ENCODE results near the gene SLC25A47.
"Not testable (repeated sequence)": the region's sequence is repeated elsewhere in the genome, so short reads cannot be mapped to it uniquely, and the experiment has no call there.

SLC25A47 gene

DNA sequence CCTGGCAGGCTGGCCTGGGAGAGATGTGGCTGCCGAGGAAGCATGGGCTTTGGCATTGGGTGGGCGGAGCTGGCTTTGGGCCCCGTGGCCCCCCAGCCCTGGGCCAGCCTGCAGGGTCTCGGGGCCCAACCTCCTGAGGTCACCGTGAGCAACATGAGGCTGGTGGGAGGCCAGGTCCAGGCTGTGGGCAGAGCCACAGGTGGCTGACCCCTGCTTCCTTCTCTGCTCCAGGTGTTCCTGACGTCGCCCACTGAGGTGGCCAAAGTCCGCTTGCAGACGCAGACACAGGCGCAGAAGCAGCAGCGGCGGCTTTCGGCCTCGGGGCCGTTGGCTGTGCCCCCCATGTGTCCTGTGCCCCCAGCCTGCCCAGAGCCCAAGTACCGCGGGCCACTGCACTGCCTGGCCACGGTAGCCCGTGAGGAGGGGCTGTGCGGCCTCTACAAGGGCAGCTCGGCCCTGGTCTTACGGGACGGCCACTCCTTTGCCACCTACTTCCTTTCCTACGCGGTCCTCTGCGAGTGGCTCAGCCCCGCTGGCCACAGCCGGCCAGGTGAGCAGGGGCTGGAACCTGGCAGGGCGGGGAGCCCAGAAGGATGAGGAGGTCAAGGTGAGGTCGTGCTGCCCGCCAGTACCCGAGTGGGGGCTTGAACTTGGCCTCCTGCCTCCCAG is 5.5 kb downstream of the SLC25A47 start:
- no peak for DNase-seq

DNA sequence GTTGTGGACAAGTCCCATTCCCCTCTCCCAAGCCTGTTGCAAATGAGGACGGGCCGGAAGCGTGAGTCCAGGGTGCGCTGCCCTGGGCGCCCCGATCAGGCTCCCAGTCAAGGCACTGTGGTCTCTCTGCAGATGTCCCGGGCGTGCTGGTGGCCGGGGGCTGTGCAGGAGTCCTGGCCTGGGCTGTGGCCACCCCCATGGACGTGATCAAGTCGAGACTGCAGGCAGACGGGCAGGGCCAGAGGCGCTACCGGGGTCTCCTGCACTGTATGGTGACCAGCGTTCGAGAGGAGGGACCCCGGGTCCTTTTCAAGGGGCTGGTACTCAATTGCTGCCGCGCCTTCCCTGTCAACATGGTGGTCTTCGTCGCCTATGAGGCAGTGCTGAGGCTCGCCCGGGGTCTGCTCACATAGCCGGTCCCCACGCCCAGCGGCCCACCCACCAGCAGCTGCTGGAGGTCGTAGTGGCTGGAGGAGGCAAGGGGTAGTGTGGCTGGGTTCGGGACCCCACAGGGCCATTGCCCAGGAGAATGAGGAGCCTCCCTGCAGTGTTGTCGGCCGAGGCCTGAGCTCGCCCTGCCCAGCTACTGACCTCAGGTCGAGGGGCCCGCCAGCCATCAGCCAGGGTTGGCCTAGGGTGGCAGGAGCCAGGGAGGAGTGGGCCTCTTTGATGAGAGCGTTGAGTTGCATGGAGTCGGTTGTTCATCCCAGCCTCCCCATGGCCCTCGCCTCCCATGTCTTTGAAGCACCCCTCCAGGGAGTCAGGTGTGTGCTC is 6.3 kb downstream of the SLC25A47 start:
- no peak for DNase-seq

DNA sequence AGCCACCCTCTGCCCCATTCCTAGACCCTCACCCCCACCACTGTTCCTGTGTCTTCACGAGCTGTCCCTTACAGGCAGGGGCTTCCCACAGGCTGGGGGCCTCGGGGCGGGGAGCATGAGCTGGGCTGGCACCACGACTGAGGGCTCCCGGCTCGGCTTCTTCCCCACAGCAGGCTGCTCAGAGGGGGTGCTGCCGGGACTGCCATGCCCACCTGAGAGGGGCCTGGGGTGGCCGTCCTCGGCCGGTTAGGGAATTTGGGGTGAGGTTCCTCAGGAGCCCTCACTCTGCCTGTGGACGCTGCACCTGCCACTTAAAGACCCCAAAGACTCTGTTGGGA is 6.8 kb downstream of the SLC25A47 start:
- DNase-seq: no peak

DNA sequence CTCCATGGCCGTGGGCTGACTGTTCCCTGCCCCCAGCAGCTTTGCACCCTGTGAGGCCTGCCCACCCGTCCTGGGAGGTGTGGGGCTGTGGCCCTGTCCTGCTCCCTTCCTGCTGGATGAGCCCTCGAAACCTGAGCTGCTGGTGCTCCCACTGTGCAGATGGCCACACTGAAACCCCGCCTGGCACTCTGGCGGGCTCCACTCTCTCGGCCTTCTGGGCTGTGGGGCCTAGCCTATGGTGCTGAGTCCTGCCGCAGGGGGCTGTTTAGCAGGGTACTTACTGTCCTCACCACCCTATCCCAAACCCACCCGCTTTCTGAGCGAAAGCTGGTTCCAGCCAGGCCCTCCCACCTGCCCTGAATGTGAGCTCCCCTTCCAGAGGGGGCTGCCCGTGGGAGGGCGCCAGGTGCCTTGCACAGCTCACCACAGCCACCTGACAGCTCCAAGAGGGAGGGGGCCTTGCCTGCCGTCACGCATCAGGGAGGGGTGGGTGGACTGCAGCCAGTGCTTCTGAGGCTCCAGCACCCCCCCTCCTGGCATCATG is 7.3 kb downstream of the SLC25A47 start:
- DNase-seq: no peak

DNA sequence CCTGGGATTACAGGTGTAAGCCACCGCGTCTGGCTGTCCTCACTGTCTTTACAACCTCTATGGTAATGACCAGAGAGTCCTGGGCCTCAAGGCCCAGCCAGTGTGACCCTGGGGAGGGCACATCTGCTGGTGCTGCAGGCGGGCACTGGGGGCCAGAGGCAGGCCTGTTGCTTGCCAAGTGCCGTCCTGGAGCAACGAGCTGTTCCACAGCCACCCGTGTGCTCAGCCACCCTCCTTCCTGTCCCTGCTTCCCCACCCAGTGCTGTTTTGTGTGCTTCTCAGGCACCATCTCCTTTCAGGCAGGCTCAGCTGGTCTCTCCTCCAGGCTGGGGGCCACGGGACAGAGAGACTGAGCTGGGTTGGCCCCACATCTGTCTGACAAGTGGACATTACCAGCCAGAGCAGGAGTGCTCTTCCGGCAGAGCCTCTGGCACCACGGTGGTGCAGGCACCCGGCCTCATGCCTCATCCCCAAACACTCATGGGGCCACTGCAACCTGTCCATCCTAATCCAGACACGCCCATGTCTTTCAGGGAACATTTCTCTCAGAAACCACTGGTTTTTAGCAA is 9.0 kb downstream of the SLC25A47 start:
- no peak for DNase-seq

DNA sequence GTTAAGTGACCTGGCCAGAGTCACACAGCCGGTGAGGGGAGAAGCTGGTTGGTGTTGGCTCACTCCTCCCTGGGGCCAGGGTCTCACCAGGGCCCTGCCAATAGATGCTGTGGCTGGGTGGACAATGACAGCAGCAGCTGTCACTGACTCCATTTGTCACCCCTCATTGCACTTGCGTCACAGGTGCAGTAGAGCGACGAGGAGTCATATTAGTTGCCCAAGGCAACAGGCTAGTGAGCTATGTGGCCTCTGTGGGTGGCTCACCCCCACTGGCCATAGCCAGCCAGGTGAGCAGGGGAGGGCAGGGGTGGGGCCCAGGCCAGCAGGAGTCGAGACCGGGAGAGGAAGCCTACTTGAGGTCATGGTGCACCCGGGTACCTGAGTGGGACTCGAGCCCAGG is 9.7 kb downstream of the SLC25A47 start:
- no peak for DNase-seq

DNA sequence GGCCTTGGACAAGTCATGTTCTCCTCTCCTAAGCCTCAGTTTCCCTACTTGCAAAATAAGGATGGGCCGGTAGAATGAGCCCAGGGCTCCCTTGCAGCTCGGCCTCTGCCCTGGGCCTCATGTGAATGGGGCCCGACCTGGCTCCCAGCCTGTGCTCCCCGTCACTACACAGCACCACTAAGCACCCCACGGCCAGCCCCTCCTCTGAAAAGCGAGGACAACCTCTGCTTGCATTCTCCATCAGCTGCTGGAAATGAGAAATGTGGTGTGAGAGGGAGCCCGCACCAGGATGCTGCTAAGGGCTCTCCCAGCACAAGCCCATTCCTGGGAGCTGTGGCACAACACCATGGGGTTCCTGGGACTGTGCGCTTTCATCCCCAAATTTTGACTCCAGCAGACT is 10.2 kb downstream of the SLC25A47 start:
- no peak for DNase-seq

DNA sequence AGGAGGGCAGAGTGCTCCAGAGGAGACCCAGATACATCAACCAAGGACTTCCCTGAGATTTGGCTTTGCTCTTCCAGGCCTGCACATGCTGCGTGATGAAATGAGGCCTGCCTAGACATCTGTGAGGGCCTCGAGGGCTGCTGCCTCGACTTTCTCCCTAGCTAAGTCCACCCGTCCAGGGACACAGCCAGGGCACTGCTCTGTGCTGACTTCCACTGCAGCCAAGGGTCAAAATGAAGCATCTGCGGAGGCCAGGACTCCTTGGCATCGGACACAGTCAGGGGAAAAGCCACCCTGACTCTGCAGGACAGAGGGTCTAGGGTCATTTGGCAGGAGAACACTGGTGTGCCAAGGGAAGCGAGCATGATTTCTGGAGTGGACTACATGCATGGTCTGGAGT is 10.7 kb downstream of the SLC25A47 start:
- DNase-seq: peak; percentile 44

DNA sequence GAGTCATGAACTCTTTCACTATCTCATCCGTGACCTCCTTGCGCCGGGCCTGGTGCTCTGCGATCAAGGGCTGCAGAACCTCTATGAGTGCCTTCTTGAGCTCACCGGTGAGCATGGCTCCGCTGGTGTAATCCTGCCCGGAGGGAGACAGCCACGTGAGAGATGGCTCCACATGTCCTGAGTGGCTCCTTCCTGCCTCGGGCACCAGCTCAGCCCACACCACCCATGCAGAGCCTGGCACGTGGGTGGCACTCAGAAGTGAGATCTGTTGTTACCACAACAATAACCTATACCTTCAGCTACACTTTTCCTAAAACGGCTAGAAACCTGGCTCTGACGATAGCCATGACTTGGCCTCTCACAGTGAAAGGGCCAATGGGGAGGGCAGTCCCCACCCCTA is 11.8 kb downstream of the SLC25A47 start:
- no peak for DNase-seq

DNA sequence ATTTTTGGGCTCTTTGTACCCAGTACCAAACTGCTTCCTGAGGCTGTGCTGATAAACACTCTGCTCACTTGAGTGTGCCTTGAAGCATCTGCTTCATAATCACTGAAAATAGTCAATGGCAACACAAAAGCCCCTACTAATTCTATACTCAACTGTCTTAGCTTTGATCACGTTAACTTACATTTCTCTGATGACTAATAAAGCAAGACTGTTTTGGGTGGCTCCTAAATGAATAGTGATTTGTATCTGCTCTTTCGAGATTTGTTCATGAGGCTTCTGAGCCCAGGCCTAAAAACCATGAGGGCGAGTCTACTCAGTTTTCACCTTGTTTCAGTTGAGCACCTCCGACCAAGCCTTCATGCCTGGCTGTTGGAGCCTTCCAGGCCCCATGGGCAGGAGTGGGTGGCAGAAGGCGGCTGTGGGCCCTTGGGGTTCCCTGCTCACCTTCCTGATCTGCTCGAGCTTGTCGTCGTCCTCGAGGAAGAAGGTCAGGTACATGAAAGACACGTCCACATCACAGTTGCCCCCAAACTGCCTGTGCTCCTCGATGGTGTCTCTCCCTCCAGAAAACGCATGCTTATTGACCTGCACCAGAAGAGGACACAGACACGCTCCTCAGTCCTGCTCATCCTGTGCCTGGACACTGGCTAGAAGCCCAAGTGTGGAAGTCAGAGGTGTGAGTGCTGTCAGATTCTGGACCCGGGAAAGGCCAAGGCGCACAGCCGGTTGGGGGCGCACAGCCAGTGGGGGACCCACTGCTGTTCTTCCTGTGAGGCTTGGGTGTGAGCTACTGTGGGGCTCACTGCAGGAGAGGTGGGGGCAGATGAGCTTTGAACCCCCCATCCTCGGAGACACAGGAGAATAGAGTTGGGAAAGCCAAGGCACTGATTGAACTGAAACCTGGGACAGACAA is 13.7 kb downstream of the SLC25A47 start:
- DNase-seq: no peak

DNA sequence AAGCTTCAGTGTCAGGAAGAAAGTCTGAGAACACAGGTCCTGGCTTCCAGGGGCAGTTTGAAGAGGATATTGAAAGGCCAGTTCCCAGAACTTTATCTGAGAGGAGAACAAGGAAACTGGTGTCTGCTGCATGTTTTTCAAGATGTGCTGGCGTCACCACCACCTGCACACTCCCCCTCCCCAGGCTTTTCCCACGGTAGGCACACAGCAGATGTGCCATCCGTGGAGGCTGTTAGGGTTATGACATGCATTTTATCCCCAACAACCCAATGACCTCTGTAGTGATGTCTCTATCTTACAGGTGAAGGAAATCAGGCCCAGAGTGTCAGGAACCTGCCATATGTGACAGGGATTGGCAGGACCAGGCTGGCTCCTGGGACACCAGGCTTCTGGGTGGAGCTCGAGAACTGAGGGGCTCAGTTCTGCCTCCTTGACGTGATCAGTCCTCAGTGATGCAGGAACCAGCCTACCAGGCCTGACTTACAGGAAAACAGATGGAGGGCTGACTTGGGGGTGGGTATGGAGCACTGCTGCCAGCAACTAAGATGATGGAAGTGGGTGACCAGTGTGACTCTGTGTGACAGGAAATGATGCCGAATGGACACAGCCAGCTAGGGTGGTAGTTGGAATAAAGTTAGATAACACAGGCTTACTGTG is 16.8 kb downstream of the SLC25A47 start:
- DNase-seq: no peak

DNA sequence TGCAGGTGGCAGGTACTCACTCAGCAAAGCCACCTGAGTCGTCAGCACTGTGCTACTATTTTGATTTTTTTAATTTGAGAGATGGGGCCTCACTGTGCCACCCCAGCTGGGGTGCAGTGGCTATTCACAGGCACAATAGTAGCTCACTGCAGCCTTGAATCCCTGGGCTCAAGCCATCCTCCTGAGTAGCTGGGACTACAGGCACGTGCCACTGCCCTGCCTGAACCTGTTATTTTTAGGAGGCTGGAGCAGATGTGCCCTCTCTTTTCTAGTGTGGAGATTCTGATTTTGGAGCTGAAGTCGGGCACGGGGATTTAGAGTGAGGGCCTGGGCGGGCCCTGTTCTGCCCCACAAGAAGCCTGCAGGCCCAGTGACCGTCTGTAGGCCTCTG is 17.3 kb downstream of the SLC25A47 start:
- DNase-seq: no peak

DNA sequence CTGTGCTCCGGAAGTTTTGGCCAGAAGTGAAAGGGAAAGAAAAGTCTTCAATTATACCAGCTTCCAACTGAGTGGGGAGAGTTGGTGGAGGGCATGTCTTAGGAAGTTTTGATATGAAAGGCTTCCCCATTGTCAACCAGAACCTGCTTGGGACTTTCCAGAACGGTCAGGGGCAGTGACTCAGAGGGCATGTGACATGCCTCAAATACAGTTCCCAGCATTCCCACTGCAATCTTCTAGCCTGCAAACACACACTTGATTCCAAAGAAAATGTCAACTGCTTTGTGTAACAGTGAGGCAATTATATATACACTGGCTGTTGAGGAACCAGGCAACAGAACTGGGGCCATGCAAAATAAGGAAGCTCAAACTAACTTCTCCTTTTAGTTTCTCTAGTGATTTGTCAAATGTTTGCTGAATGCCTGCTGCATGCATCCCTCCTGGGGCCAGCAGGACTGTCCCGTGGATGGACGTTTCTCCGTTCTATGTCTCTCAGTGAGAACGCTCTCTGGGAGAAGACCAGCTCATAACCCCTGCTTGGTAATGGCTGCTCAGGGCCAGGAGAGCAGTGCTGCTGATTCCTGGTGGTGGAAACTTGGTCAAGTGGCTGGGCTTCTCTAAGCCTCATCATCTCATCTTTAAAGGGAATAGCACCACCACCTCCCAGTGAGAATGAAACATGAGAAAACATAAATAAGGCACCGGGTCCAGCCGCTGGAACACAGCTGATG is 18.3 kb downstream of the SLC25A47 start:
- DNase-seq: no peak

DNA sequence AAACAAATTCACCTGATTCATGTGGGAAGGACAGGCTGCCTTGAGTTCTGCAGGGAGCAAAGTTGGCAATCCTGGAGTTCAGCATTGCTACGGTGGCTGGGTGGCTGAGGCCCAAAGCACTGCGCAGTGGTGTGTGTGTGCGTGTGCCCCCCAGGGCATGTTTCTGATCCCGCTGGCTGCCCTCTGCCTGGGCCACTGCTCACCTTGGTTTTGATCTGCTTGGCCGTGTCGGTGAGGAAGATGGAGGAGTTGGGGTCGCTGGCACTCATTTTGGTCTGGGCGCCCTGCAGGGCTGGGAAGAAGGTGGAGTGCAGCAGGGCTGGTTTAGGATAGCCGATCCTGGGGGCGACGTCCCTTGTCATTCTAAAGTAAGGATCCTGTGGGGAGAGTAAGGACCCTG is 19.1 kb downstream of the SLC25A47 start:
- DNase-seq: no peak

DNA sequence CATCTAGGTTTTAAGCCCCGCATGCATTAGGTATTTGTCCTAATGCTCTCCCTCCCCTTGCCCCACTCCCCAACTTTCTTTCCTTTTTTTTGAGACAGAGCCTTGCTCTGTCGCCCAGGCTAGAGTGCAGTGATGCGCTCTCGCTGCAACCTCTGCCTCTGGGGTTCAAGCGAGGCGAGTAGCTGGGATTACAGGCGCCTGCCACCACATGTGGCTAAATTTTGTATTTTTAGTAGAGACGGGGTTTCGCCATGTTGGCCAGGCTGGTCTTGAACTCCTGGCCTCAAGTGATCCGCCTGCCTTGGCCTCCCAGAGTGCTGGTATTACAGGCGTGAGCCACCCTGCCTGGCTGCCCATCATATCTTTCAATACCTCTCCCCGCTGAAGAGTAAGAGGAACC is 19.7 kb downstream of the SLC25A47 start:
- not testable (repeated sequence) for DNase-seq

DNA sequence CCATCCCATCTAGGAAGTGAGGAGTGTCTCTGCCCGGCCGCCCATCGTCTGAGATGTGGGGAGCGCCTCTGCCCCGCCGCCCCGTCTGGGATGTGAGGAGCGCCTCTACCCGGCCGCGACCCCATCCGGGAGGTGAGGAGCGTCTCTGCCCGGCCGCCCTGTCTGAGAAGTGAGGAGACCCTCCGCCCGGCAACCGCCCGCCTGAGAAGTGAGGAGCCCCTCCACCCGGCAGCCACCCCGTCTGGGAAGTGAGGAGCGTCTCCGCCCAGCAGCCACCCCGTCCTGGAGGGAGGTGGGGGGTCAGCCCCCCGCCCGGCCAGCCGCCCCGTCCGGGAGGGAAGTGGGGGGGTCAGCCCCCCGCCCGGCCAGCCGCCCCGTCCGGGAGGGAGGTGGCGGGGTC is 21.5 kb downstream of the SLC25A47 start:
- DNase-seq: not testable (repeated sequence)

DNA sequence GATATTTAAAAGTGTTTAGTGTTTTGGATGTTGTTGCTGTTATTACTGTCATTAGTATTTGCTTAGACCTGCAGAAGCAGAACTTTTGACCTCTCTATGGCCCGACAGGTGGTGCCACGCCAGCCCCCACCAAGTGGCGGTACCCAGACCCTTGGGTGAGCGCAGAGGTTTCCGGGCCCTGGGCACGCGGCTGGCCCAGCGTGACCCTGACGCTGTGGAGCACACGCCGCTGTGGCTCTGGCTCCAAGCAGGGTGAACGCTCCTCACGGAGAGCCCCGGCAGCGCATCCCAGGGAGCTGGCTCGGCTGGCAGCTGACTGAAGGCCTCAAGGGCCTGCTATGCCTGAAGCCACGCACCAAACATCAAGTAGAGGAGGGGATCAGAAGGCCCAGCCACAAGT is 22.6 kb downstream of the SLC25A47 start:
- DNase-seq: no peak

DNA sequence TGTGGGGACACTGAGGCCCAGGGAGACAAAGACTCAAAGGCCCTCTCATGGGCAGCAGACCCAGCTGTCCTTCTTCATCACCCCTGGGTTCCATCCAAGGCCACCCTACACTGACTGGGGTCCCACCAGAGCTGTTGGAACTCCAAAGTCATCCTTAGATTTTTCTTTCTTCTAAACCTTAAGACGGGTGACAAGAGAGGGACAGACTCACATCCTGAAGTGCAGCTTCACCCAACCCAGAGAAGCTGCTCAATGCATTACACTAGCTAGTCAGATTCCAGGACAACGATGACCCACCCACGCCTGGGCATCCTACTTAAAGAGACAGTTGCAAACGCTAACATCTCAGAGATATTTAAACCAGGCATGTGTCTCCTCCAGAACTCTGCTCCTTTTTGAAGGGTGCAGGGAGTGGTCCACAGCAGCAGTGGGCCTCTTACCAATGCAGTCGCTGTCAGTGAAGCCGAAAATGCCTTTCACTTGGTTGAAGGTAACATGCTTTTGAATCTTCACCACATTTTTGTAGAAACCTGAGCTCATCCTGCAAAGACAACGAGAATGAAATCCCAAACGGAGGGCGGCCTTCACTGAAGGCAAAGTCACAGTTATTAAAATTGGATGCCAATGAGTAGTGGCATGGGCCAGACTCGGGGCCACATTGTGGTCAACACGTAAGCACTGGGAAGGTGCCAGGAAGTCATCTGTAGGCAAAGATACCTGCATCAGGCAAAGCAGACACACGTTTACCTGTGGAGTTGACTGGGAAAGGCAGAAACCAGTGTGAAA is 23.4 kb downstream of the SLC25A47 start:
- no peak for DNase-seq

DNA sequence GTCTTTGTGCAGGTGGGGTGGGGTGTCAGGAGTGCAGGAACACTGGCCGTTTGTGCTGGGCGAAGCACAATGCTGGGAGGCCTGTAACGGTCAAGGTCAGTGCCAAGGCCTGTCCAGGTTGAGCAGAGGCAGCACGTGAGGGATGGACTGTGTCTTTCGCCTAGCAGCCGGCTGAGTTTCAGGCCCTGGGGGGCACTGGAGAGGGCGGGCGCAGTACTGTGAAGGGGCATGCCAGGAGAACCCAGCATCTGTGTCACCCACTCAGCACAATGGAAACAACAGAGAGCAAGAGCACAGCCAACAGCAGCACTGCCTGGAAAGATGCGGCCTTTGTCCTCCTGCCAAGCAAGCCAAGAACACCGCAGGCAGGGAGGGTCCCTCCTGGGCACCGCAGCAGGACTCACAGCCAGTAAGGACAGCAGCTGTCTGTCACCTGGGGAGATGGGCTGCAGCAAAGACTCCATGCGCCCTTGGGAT is 25.2 kb downstream of the SLC25A47 start:
- DNase-seq: no peak

DNA sequence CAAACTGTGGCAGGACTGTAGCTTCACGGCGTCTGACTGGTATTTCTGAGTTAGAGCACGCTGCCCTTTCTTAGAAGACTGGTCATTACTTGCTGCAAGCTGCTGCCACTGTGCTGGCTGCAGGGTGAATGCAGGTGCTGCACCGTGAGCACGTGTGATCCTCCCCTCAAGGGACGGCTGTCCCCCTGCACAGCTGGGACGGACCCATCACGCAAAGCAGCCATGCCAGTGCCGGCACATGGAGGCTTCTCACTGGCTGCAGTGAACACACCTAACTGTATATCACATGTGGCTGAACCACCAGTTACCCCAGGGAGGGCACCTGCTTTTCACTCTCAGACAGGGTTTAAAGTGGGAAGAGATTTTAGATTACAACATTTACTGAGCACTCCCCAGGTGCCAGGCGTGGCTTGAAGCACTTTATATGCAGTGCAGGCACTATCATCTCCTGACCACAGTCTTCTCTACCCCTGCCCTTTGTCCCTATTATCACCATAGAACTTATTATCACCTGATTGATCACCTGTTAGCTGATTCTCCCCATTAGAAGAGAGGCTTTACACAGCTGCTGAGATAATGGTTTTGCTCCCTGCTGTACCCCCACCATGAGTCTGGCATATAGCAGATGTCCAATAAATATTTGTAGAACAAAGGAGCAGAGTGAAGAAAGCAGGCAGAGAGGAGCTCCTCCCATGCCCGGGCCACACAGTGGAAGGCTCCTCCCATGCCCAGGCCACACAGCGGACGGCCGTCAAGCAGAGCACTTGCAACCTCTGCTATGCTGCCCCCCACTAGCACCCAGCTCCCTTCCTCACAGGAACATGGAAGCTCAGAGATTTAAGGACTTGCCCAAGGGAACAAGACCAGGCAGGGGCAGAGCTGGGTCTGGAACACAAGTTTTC is 25.9 kb downstream of the SLC25A47 start:
- DNase-seq: no peak
